H4 (cell line): ENCODE data around the gene CDK19. TPM values are rescaled to one million over a fixed set of nuclear protein-coding genes. Genes with fewer than 3 reads are reported as not detected.
"Not testable (repeated sequence)": the region's sequence is repeated elsewhere in the genome, so short reads cannot be mapped to it uniquely, and the experiment has no call there.

ENCODE experiments used
- DNase-seq: peaks from one replicate; pipeline ENCODE4 v3.0.0-alpha.2; 2015; ENCODE audit warnings: low spot score
- total RNA-seq: library from RNA; depleted of rRNA; stranded (reverse); fragments of >200 nt; shearing (Covaris generic); gene quantifications from 2 replicates; pipeline ENCODE4 v1.2.3, GENCODE V29; 2014

Gene CDK19
- total RNA-seq, 1 experiment from 2014 or later = 6.8 TPM

GRCh38 chr6:110813338-110814101 lies 1.7 kb downstream of the CDK19 start:
- DNase-seq = no peak

- DNase-seq = no peak
Observed at GRCh38 chr6:110812719-110813118, 2.5 kb downstream of the CDK19 start.

GRCh38 chr6:110810896-110811586 lies 4.2 kb downstream of the CDK19 start:
- DNase-seq = no peak

- DNase-seq = no peak
Observed at GRCh38 chr6:110809792-110810191, 5.5 kb downstream of the CDK19 start.

- DNase-seq = not testable (repeated sequence)
Observed at GRCh38 chr6:110802175-110802574, 13.1 kb downstream of the CDK19 start.

- DNase-seq = no peak
Observed at GRCh38 chr6:110800839-110801196, 14.5 kb downstream of the CDK19 start.

GRCh38 chr6:110800196-110800838 lies 15.0 kb downstream of the CDK19 start:
- DNase-seq = no peak

- DNase-seq = no peak
Observed at GRCh38 chr6:110799655-110800054, 15.6 kb downstream of the CDK19 start.

GRCh38 chr6:110799189-110799588 lies 16.1 kb downstream of the CDK19 start:
- DNase-seq = no peak

- DNase-seq = no peak
Observed at GRCh38 chr6:110795271-110795670, 20.0 kb downstream of the CDK19 start.

- DNase-seq = no peak
Observed at GRCh38 chr6:110786696-110787095, 28.6 kb downstream of the CDK19 start.

- DNase-seq = no peak
Observed at GRCh38 chr6:110786271-110786670, 29.0 kb downstream of the CDK19 start.

- DNase-seq = no peak
Observed at GRCh38 chr6:110784610-110784979, 30.7 kb downstream of the CDK19 start.

GRCh38 chr6:110781522-110782214 lies 33.6 kb downstream of the CDK19 start:
- no peak for DNase-seq

GRCh38 chr6:110778333-110778732 lies 36.9 kb downstream of the CDK19 start:
- DNase-seq = no peak

GRCh38 chr6:110777636-110778035 lies 37.6 kb downstream of the CDK19 start:
- DNase-seq = no peak

GRCh38 chr6:110776413-110776812 lies 38.9 kb downstream of the CDK19 start:
- DNase-seq = no peak

- no peak for DNase-seq
Observed at GRCh38 chr6:110769923-110770322, 45.3 kb downstream of the CDK19 start.

GRCh38 chr6:110768057-110768456 lies 47.2 kb downstream of the CDK19 start:
- DNase-seq = no peak

- DNase-seq = no peak
Observed at GRCh38 chr6:110761371-110761770, 53.9 kb downstream of the CDK19 start.

- DNase-seq = no peak
Observed at GRCh38 chr6:110760589-110760988, 54.7 kb downstream of the CDK19 start.

- not testable (repeated sequence) for DNase-seq
Observed at GRCh38 chr6:110760098-110760497, 55.2 kb downstream of the CDK19 start.
